PC-3 (cell line): ENCODE measurements around the gene DNLZ. TPM values are rescaled to one million over a fixed set of nuclear protein-coding genes. Genes with fewer than 3 reads are reported as not detected.

Experiments
- ATAC-seq: fragments of 200-7000 bp; cut with Tn5 transposase; 2 replicates; pipeline ENCODE4 v1.9.1; 2020; ENCODE audit warnings: mild to moderate bottlenecking, moderate library complexity
- BruUV-seq: library from RNA; stranded (reverse); fragments of 400-500 nt; replicated peaks from 2 replicates; lab custom pipeline; 2021; lab: Mats Ljungman, UMichigan
- CTCF ChIA-PET: fragments of 300-600 bp; sonication (Branson Sonifier 250); formaldehyde crosslinking; loops from one replicate; lab custom pipeline; 2022; ENCODE audit warnings: antibody characterized with exemption; lab: Charles Lee
- POLR2A ChIA-PET: fragments of 300-600 bp; sonication (Branson Sonifier 250); formaldehyde crosslinking; loops from one replicate; lab custom pipeline; 2022; ENCODE audit warnings: antibody characterized with exemption; ENCODE audit not compliant: unreplicated experiment; lab: Charles Lee
- DNase-seq: peaks from one replicate; pipeline ENCODE4 v3.0.0-alpha.2; 2015
- H2AFZ ChIP-seq: fragments of 300-600 bp; sonication (generic); 2 replicates; pipeline ENCODE4 v1.6.0; 2016; ENCODE audit warnings: antibody characterized with exemption, low read length
- H3F3A ChIP-seq: fragments of 300-600 bp; sonication (generic); one replicate; pipeline ENCODE4 v1.6.0; 2017; ENCODE audit warnings: antibody characterized with exemption, low read length, control low read depth, mild to moderate bottlenecking; ENCODE audit not compliant: unreplicated experiment
- H3K27ac ChIP-seq: fragments of 300-600 bp; sonication (generic); 2 replicates; pipeline ENCODE4 v1.5.1; 2016; ENCODE audit warnings: mild to moderate bottlenecking, low read length
- H3K27me3 ChIP-seq: fragments of 300-600 bp; sonication (generic); 2 replicates; pipeline ENCODE4 v1.6.1; 2016; ENCODE audit warnings: low read length, mixed read lengths
- H3K36me3 ChIP-seq: fragments of 300-600 bp; sonication (generic); 2 replicates; pipeline ENCODE4 v1.6.1; 2016; ENCODE audit warnings: low read depth, mixed run types, low read length, mixed read lengths
- H3K4me1 ChIP-seq: fragments of 300-600 bp; sonication (generic); 2 replicates; pipeline ENCODE4 v1.5.1; 2016; ENCODE audit warnings: low read length; ENCODE audit not compliant: insufficient read depth
- H3K4me2 ChIP-seq: fragments of 300-600 bp; sonication (generic); 2 replicates; pipeline ENCODE4 v1.6.0; 2016; ENCODE audit warnings: low read length
- H3K4me3 ChIP-seq: fragments of 300-600 bp; sonication (generic); 2 replicates; pipeline ENCODE4 v1.5.1; 2016; ENCODE audit warnings: mild to moderate bottlenecking, low read length, mixed read lengths
- H3K79me2 ChIP-seq: fragments of 300-600 bp; sonication (generic); 2 replicates; pipeline ENCODE4 v1.6.1; 2017; ENCODE audit warnings: low read length, mixed read lengths
- H3K9ac ChIP-seq: fragments of 300-600 bp; sonication (generic); 2 replicates; pipeline ENCODE4 v1.6.0; 2016; ENCODE audit warnings: mild to moderate bottlenecking, low read length
- H3K9me2 ChIP-seq: fragments of 300-600 bp; sonication (generic); replicated peaks from 2 replicates; pipeline ENCODE4 v1.6.1; 2016; ENCODE audit warnings: mixed run types, low read length, mixed read lengths
- H3K9me3 ChIP-seq: fragments of 300-600 bp; sonication (generic); 2 replicates; pipeline ENCODE4 v1.6.1; 2016; ENCODE audit warnings: low read length, mixed read lengths
- H4K20me1 ChIP-seq: fragments of 300-600 bp; sonication (generic); 2 replicates; pipeline ENCODE4 v1.6.1; 2016; ENCODE audit warnings: low read length, mixed read lengths
- EZH2 ChIP-seq: fragments of 300-600 bp; sonication (generic); IDR thresholded peaks from one replicate; pipeline ENCODE4 v1.6.1; 2017; ENCODE audit warnings: antibody characterized with exemption, mild to moderate bottlenecking, low read length; ENCODE audit not compliant: unreplicated experiment
- EZH2phosphoT487 ChIP-seq: fragments of 300-600 bp; sonication (generic); IDR thresholded peaks from 2 replicates; pipeline ENCODE4 v1.6.1; 2018; ENCODE audit warnings: mild to moderate bottlenecking, antibody characterized with exemption, low read length, borderline replicate concordance
- intact Hi-C: fragments of 100-400 bp; cut with micrococcal nuclease; formaldehyde crosslinking; loops from 2 replicates; pipeline ENCODE4 v1.9.0; 2023
- total RNA-seq: library from RNA; depleted of rRNA; stranded (reverse); fragments of >200 nt; gene quantifications from 2 replicates; pipeline ENCODE4 v1.2.3, GENCODE V29; 2014
- TF ChIP-seq, protein P1 (sequence below): fragments of 300-600 bp; sonication (generic); conservative IDR thresholded peaks from 2 replicates; pipeline ENCODE4 v1.5.1; 2017; ENCODE audit warnings: antibody characterized with exemption, low read depth, mild to moderate bottlenecking, low read length

The DNLZ gene
- total RNA-seq, 1 experiment from 2014 or later, result 51.4 TPM

- intact Hi-C loops, result no loop called here
- DNase-seq (no peak), ATAC-seq (no peak)
- H3K79me2 ChIP-seq, result peaks cover 14% of the 10 kb centered on the region
- ChIA-PET CTCF (no interaction called here), POLR2A (no interaction called here)
- H3K9me3 ChIP-seq, result no peaks in the 10 kb centered on the region
- no peaks in the 10 kb centered on the region for H4K20me1 ChIP-seq
- H3K27ac ChIP-seq, result no peak overlapping the region
- H3K9me2 ChIP-seq, result no peaks in the 10 kb centered on the region
- no peak overlapping the region for H3K9ac ChIP-seq
- H3K36me3 ChIP-seq, result no peaks in the 10 kb centered on the region; the same call in 1 of the 2 replicates
- peaks cover 5% of the 10 kb centered on the region; the same call in 1 of the 2 replicates for H3K4me1 ChIP-seq
- no TSS peak for BruUV-seq
- H3K4me3 ChIP-seq, result no peak overlapping the region
- no peaks in the 10 kb centered on the region for H3K27me3 ChIP-seq
- no peaks in the 10 kb centered on the region for H3F3A ChIP-seq
- TF ChIP-seq EZH2phosphoT487, result no peak
- TF ChIP-seq, protein P1, sequence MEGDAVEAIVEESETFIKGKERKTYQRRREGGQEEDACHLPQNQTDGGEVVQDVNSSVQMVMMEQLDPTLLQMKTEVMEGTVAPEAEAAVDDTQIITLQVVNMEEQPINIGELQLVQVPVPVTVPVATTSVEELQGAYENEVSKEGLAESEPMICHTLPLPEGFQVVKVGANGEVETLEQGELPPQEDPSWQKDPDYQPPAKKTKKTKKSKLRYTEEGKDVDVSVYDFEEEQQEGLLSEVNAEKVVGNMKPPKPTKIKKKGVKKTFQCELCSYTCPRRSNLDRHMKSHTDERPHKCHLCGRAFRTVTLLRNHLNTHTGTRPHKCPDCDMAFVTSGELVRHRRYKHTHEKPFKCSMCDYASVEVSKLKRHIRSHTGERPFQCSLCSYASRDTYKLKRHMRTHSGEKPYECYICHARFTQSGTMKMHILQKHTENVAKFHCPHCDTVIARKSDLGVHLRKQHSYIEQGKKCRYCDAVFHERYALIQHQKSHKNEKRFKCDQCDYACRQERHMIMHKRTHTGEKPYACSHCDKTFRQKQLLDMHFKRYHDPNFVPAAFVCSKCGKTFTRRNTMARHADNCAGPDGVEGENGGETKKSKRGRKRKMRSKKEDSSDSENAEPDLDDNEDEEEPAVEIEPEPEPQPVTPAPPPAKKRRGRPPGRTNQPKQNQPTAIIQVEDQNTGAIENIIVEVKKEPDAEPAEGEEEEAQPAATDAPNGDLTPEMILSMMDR, result no peak
- TF ChIP-seq EZH2, result no peak
- H3K4me2 ChIP-seq, result no peak overlapping the region
- H2AFZ ChIP-seq, result no peak overlapping the region
Measured at GRCh38 chr9:136403915-136404800, 40.6 kb upstream of the DNLZ start.

- H3K27ac ChIP-seq, result no peak overlapping the region
- no TSS peak for BruUV-seq
- no peak overlapping the region for H2AFZ ChIP-seq
- intact Hi-C loops, result no loop called here
- H3K36me3 ChIP-seq, result no peaks in the 10 kb centered on the region; the same call in 1 of the 2 replicates
- H3K9me2 ChIP-seq, result no peaks in the 10 kb centered on the region
- H3K79me2 ChIP-seq, result peaks cover 15% of the 10 kb centered on the region
- ATAC-seq (no peak), DNase-seq (no peak)
- no peaks in the 10 kb centered on the region for H3F3A ChIP-seq
- H3K4me1 ChIP-seq, result peaks cover 9% of the 10 kb centered on the region
- H3K9me3 ChIP-seq, result no peaks in the 10 kb centered on the region
- no peak overlapping the region for H3K4me3 ChIP-seq
- no peak overlapping the region for H3K9ac ChIP-seq
- no peak for TF ChIP-seq EZH2
- TF ChIP-seq EZH2phosphoT487, result no peak
- TF ChIP-seq, protein P1, result no peak
- no peaks in the 10 kb centered on the region for H4K20me1 ChIP-seq
- no peak overlapping the region for H3K4me2 ChIP-seq
- CTCF ChIA-PET, result no interaction called here
- H3K27me3 ChIP-seq, result no peaks in the 10 kb centered on the region
- POLR2A ChIA-PET, result no interaction called here
Measured at GRCh38 chr9:136403538-136403914, 40.0 kb upstream of the DNLZ start.

DNA sequence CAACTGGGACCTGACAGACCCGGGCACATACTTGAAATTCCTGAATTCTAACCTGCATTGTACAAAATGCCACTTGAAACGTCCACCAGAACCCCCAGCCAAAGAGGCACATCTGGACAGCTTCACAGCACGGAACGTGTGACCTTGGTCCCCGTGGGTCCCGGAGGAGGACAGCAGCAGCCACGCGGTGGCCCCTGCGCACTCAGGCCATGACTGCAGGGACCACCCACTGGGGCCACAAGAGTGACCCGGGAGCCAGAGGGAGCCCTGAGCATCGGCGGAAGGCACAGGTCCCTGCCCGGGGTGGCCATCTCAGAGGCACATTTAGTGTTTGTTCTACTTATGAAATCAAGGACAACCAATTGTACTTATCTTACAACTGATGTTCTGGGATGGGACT is 38.5 kb upstream of the DNLZ start:
- Histone ChIP-seq H3K9ac (no peak overlapping the region), H3K79me2 (peaks cover 23% of the 10 kb centered on the region), H3K36me3 (no peaks in the 10 kb centered on the region; the same call in 1 of the 2 replicates), H3K27me3 (no peaks in the 10 kb centered on the region), H3F3A (no peaks in the 10 kb centered on the region), H3K4me3 (no peak overlapping the region), H4K20me1 (no peaks in the 10 kb centered on the region), H3K4me2 (no peak overlapping the region), H3K4me1 (peaks cover 12% of the 10 kb centered on the region), H3K9me3 (no peaks in the 10 kb centered on the region), H2AFZ (no peak overlapping the region), H3K9me2 (no peaks in the 10 kb centered on the region), H3K27ac (no peak overlapping the region)
- ATAC-seq, result no peak
- ChIA-PET CTCF (no interaction called here), POLR2A (no interaction called here)
- no peak for DNase-seq
- TF ChIP-seq EZH2phosphoT487 (no peak), EZH2 (no peak)
- TF ChIP-seq, protein P1, result no peak
- intact Hi-C loops, result no loop called here
- no TSS peak for BruUV-seq
